ENCODE measurements around the gene CACNA1A. TPM values are rescaled to one million over a fixed set of nuclear protein-coding genes. Genes with fewer than 3 reads are reported as not detected.
"Not testable (repeated sequence)": the region's sequence is repeated elsewhere in the genome, so short reads cannot be mapped to it uniquely, and the experiment has no call there.

CACNA1A gene
- total RNA-seq, 4 donors from 2014 or later: 0.33 to 0.75 (median 0.43) TPM

DNA sequence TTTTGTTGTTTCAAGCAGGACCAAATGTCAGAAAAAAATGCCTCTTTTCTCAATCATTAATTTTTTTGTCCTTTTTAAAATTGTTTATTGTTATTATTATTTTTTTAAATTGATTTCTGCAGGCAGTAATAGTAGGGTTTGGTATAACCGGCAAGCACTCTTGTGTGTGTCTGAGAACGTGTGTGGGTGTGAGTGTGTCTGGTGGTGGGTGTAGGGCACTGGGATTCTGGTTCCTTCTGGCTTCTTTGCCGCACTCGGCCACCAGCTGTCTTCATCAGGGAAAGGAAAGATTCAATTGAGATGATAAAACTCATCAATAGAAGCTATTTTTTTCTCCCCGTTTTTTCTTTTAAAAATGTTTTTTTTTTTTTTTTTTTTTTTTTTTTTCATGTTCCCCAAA is 299.7 kb downstream of the CACNA1A start:
- Histone ChIP-seq H3K36me3 (no peaks in the 10 kb centered on the region), H3K27ac (replicated peaks in 1 of 4) (peak overlapping the region in 1 of 4 donors; percentile 65), H3K9me3 (no peaks in the 10 kb centered on the region), H3K4me3 (no peak overlapping the region), H3K27me3 (no peaks in the 10 kb centered on the region), H3K4me1 (peaks cover 0 to 21% (median 18%) of the 10 kb centered on the region in 4 donors)
- intact Hi-C loops (cut with DNase I): loop anchor here (5.0 kb wide), 1 partner anchor 56 kb away; no protein-coding TSS in a partner anchor
- DNase-seq (ENCODE audit: extremely low spot score): no peak
- no peak for TF ChIP-seq POLR2AphosphoS5 (IDR thresholded peaks at IDR 0.05)
- no peak for TF ChIP-seq EP300 (IDR thresholded peaks at IDR 0.05)
- no peak for TF ChIP-seq CTCF (IDR thresholded peaks at IDR 0.05)
- no peak for TF ChIP-seq POLR2A (IDR thresholded peaks at IDR 0.05; ENCODE audit: low read depth)
- 76% methylated on average over 5 of the region's 5 CpGs for WGBS

DNA sequence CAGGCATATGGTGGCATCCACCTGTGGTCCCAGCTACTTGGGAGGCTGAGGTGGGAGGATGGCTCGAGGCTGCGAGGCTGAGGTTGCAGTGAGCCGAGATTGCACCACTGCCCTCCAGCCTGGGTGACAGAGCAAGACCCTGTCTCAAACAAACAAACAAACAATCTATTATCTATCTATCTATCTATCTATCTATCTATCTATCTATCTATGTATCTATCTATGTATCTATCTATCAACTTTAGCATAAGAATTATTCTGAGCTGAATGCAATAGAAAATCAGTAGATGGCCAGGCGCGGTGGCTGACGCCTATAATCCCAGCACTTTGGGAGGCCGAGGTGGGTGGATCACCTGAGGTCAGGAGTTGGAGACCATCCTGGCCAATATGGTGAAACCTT is 304.2 kb downstream of the CACNA1A start:
- H3K4me1 ChIP-seq; H3K27ac ChIP-seq (replicated peaks in 1 of 4); DNase-seq (ENCODE audit: extremely low spot score); H3K4me3 ChIP-seq; H3K9me3 ChIP-seq; H3K27me3 ChIP-seq; H3K36me3 ChIP-seq; intact Hi-C loops (cut with DNase I): not testable (repeated sequence)
- 94% methylated on average over 7 of the region's 7 CpGs for WGBS

DNA sequence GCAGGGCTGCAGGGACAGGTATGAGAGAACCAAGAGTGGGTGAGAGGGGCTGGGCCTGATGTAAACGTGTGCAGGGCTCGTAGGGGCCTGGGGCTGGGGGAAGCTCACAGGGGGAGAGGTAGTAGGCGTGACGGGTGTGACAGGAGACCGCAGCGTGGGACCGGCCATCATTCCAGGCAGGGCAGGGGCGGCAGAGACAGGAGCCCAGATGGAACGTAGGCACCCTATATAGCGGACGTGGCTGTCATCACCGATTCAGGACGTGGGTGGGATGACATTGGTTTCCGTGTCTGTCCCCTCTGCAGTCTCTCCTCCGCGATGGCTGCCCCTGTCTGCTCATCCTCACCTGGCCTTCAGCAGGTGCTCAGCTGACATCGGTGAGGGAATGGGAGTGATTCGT is 307.6 kb downstream of the CACNA1A start:
- H3K4me3 ChIP-seq: no peak overlapping the region
- 90% methylated on average over 18 of the region's 18 CpGs for WGBS
- intact Hi-C loops (cut with DNase I): no loop called here
- no peak for DNase-seq (ENCODE audit: extremely low spot score)
- TF ChIP-seq CTCF (IDR thresholded peaks at IDR 0.05) (no peak), EP300 (IDR thresholded peaks at IDR 0.05) (no peak), POLR2AphosphoS5 (IDR thresholded peaks at IDR 0.05) (no peak), POLR2A (IDR thresholded peaks at IDR 0.05; ENCODE audit: low read depth) (no peak)
- peaks cover 0 to 3% (median 0%) of the 10 kb centered on the region in 4 donors for H3K4me1 ChIP-seq
- no peaks in the 10 kb centered on the region for H3K36me3 ChIP-seq
- no peaks in the 10 kb centered on the region for H3K9me3 ChIP-seq
- no peak overlapping the region for H3K27ac ChIP-seq (replicated peaks in 1 of 4)
- H3K27me3 ChIP-seq: no peaks in the 10 kb centered on the region

DNA sequence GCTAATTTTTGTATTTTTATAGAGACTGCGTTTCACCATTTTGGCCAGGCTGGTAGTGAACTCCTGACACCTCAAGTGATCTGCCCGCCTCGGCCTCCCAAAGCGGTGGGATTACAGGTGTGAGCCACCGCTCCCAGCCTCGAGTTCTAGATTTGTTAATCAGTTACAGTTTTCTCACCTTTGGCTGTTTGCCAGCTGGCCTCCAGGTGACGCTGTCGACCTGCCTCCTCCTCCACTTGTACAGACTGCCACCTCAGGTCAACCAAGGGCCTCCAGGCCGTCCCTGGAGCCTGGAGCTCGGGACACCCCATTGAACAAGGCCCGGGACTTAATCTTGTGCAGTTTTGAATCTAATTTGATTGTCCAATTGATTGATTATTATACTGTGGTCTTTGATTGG is 310.6 kb downstream of the CACNA1A start:
- DNase-seq (ENCODE audit: extremely low spot score): no peak
- Histone ChIP-seq H3K27ac (replicated peaks in 1 of 4) (no peak overlapping the region), H3K9me3 (no peaks in the 10 kb centered on the region), H3K27me3 (no peaks in the 10 kb centered on the region), H3K4me1 (peaks cover 0 to 3% (median 0%) of the 10 kb centered on the region in 4 donors), H3K4me3 (no peak overlapping the region), H3K36me3 (no peaks in the 10 kb centered on the region)
- TF ChIP-seq CTCF (IDR thresholded peaks at IDR 0.05) (no peak), EP300 (IDR thresholded peaks at IDR 0.05) (no peak), POLR2AphosphoS5 (IDR thresholded peaks at IDR 0.05) (no peak), POLR2A (IDR thresholded peaks at IDR 0.05; ENCODE audit: low read depth) (no peak)
- intact Hi-C loops (cut with DNase I): loop anchor here (2.0 kb wide), 1 partner anchor 67 kb away; no protein-coding TSS in a partner anchor
- 83% methylated on average over 11 of the region's 11 CpGs for WGBS

- no peak for TF ChIP-seq POLR2AphosphoS5 (IDR thresholded peaks at IDR 0.05)
- no peak for TF ChIP-seq EP300 (IDR thresholded peaks at IDR 0.05)
- no peak for TF ChIP-seq POLR2A (IDR thresholded peaks at IDR 0.05; ENCODE audit: low read depth)
- TF ChIP-seq CTCF (IDR thresholded peaks at IDR 0.05): no peak
- Histone ChIP-seq H3K27ac (replicated peaks in 1 of 4) (no peak overlapping the region), H3K9me3 (no peaks in the 10 kb centered on the region), H3K4me1 (peaks cover 0 to 3% (median 0%) of the 10 kb centered on the region in 4 donors), H3K4me3 (no peak overlapping the region), H3K27me3 (no peaks in the 10 kb centered on the region), H3K36me3 (no peaks in the 10 kb centered on the region)
- intact Hi-C loops (cut with DNase I): no loop called here
- 89% methylated on average over 9 of the region's 19 CpGs for WGBS
- no peak for DNase-seq (ENCODE audit: extremely low spot score)
Measured at GRCh38 chr19:13190781-13191540, 315.3 kb downstream of the CACNA1A start.

All from esophagus muscularis mucosa (tissue), 4 donors.